ENCODE measurements around the gene PALM2AKAP2.
A peak's percentile ranks its signal among the peaks of the same experiment; 100 is the strongest.

Gene PALM2AKAP2

GRCh38 chr9:109799141-109799540 lies 19.1 kb downstream of the PALM2AKAP2 start:
- DNase-seq (ENCODE audit: low read depth): no peak
- TF ChIP-seq CTCF (IDR thresholded peaks at IDR 0.05; ENCODE audit: low read length, missing control alignments): no peak
- no peak overlapping the region for H3K4me3 ChIP-seq (replicated peaks; ENCODE audit: low read depth, low read length)

DNA sequence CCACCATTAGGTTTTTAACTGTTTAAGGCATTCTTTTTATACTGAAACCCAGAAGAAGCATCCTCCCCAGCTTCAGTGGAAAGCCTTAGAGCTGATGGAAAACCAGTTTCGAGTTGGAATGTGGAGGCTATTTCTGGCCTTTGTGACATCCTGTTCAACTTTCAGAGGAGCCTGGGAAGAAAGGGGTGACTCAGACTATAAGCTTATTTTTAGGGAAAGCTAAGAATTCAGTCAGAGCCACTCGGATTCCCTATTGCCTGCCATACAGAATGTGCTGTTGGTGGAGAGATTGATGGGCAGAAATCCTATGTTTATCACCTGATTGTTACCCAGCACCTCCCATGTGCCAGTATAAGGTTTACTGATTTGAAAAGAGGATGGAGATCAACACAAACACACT lies 19.8 kb downstream of the PALM2AKAP2 start:
- peak; percentile 58 for DNase-seq (ENCODE audit: low read depth)
- no peak overlapping the region for H3K4me3 ChIP-seq (replicated peaks; ENCODE audit: low read depth, low read length)
- TF ChIP-seq CTCF (IDR thresholded peaks at IDR 0.05; ENCODE audit: low read length, missing control alignments): no peak

DNA sequence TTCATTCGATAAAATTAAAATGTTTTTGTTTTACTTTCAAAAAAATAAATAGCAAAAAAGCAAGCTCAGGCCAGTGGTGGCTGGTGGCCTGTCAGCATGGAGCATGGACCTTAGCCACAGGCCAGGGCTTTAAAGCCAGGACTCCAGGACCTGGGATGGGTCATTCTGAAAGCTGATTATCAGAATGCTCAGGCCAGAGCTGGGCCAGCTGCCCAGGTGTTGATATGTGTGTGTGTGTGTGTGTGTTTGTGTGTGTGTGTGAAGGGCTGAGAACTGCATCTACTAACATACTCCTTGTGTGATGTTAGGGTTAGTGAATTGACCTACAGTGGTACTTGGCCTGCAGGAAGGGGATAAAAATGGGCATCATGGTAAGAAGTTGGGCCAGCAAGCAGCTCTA lies 21.5 kb downstream of the PALM2AKAP2 start:
- DNase-seq (ENCODE audit: low read depth): no peak
- TF ChIP-seq CTCF (IDR thresholded peaks at IDR 0.05; ENCODE audit: low read length, missing control alignments): no peak
- no peak overlapping the region for H3K4me3 ChIP-seq (replicated peaks; ENCODE audit: low read depth, low read length)

- no peak for TF ChIP-seq CTCF (IDR thresholded peaks at IDR 0.05; ENCODE audit: low read length, missing control alignments)
- DNase-seq (ENCODE audit: low read depth): no peak
- H3K4me3 ChIP-seq (replicated peaks; ENCODE audit: low read depth, low read length): no peak overlapping the region
These were observed 22.5 kb downstream of the PALM2AKAP2 start for GRCh38 chr9:109802491-109802890.

- no peak for DNase-seq (ENCODE audit: low read depth)
- no peak for TF ChIP-seq CTCF (IDR thresholded peaks at IDR 0.05; ENCODE audit: low read length, missing control alignments)
- no peak overlapping the region for H3K4me3 ChIP-seq (replicated peaks; ENCODE audit: low read depth, low read length)
These were observed 25.1 kb downstream of the PALM2AKAP2 start for GRCh38 chr9:109805050-109805449.

GRCh38 chr9:109806506-109807115 lies 26.6 kb downstream of the PALM2AKAP2 start:
- H3K4me3 ChIP-seq (replicated peaks; ENCODE audit: low read depth, low read length): no peak overlapping the region
- DNase-seq (ENCODE audit: low read depth): peak; percentile 41
- no peak for TF ChIP-seq CTCF (IDR thresholded peaks at IDR 0.05; ENCODE audit: low read length, missing control alignments)

DNA sequence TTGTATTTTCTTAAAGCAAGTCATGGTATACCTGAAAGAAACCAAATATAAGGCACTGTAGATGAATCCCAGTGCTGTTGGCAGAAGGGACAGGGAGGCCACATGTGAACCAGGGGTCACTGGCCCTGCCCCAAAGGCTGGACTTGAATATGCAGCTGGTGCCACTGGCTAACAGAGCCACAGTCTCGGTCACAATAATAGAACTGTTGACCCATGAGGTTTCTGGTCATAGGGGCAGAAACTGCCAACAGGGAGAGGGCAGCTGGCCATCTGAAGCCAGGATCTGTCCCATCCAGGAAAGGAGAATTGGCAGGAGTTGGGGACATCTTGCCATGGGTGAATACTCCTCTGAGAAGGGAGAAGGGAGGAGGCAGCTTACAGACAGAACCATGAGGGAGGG lies 31.9 kb downstream of the PALM2AKAP2 start:
- no peak for TF ChIP-seq CTCF (IDR thresholded peaks at IDR 0.05; ENCODE audit: low read length, missing control alignments)
- H3K4me3 ChIP-seq (replicated peaks; ENCODE audit: low read depth, low read length): no peak overlapping the region
- DNase-seq (ENCODE audit: low read depth): no peak

All from fibroblast of pulmonary artery (primary cell).